Tibial nerve (tissue), 4 donors: ENCODE data around the gene UGGT2. TPM values are rescaled to one million over a fixed set of nuclear protein-coding genes. Genes with fewer than 3 reads are reported as not detected.

Source experiments
- DNase-seq, 2 donors: peaks; one replicate each; pipeline ENCODE4 v3.0.0-alpha.2; 2019; ENCODE audit warnings: low spot score in 2 of 2
- H3K27ac ChIP-seq, 4 donors: fragments of 200-600 bp; sonication (generic) in 3 of 4; one replicate each; pipeline ENCODE4 v1.5.1; 2017 to 2019; ENCODE audit warnings: mild to moderate bottlenecking in 1 of 4
- H3K27me3 ChIP-seq, 2 donors: fragments of 200-600 bp; sonication (generic) in 1 of 2; one replicate each; pipeline versions ENCODE4 v1.5.1 to v1.6.0; 2017 to 2019
- H3K36me3 ChIP-seq, 3 donors: fragments of 200-600 bp; sonication (generic); one replicate each; pipeline ENCODE4 v1.5.1; 2018 to 2019
- H3K4me1 ChIP-seq, 4 donors: fragments of 200-600 bp; sonication (generic) in 3 of 4; one replicate each; pipeline ENCODE4 v1.5.1; 2017 to 2019
- H3K4me3 ChIP-seq, 4 donors: fragments of 200-600 bp; sonication (generic) in 3 of 4; one replicate each; pipeline ENCODE4 v1.5.1; 2017 to 2019; ENCODE audit warnings: mild to moderate bottlenecking in 1 of 4, moderate library complexity in 1 of 4
- H3K9me3 ChIP-seq, 4 donors: fragments of 200-600 bp; sonication (generic) in 3 of 4; one replicate each; pipeline ENCODE4 v1.5.1; 2017 to 2019
- CTCF ChIP-seq, 5 experiments: fragments of 200-600 bp in 3 of 5; fragments of 450-650 bp in 2 of 5; sonication (generic) in 3 of 5; IDR thresholded peaks; one replicate each; pipeline ENCODE4 v1.5.1; 2016 to 2019; ENCODE audit warnings: antibody characterized with exemption in 5 of 5, mild to moderate bottlenecking in 3 of 5, moderate library complexity in 2 of 5
- EP300 ChIP-seq, 2 donors: sonication (generic); formaldehyde crosslinking; IDR thresholded peaks; one replicate each; pipeline ENCODE4 v1.6.1; 2017; ENCODE audit warnings: antibody characterized with exemption in 2 of 2, mild to moderate bottlenecking in 1 of 2
- POLR2A ChIP-seq, 2 donors: fragments of 450-650 bp; IDR thresholded peaks; one replicate each; pipeline ENCODE4 v1.6.1; 2017; ENCODE audit warnings: antibody characterized with exemption in 2 of 2, mild to moderate bottlenecking in 2 of 2, moderate library complexity in 2 of 2
- WGBS, 2 donors: methylation state at CpG; one replicate each; pipeline ENCODE4 v1.1.5; 2018; 5-methylcytosine and 5-hydroxymethylcytosine counted together
- total RNA-seq, 4 donors: library from RNA; depleted of rRNA; stranded (reverse); fragments of >200 nt; gene quantifications; one replicate each; pipeline ENCODE4 v1.1.0, GENCODE V29; 2016

UGGT2 gene
- total RNA-seq, 4 donors from 2014 or later = 47.7 to 62.4 (median 61.0) TPM

GRCh38 chr13:96033220-96034015, 19.8 kb downstream of the UGGT2 start:
- H3K27me3 ChIP-seq = no peaks in the 10 kb centered on the region
- no peak for TF ChIP-seq EP300 (IDR thresholded peaks at IDR 0.05)
- no peak for TF ChIP-seq POLR2A (IDR thresholded peaks at IDR 0.05)
- no peak for TF ChIP-seq CTCF (IDR thresholded peaks at IDR 0.05)
- no peak overlapping the region for H3K27ac ChIP-seq
- WGBS, 2 donors = 90 to 98% methylated on average over 12 of the region's 12 CpGs
- DNase-seq = no peak
- no peak overlapping the region for H3K4me3 ChIP-seq
- H3K9me3 ChIP-seq = peaks cover 0 to 11% (median 0%) of the 10 kb centered on the region in 4 donors
- peaks cover 0 to 30% (median 0%) of the 10 kb centered on the region in 3 donors for H3K36me3 ChIP-seq
- no peaks in the 10 kb centered on the region for H3K4me1 ChIP-seq

- DNase-seq = no peak
- peaks cover 0 to 11% (median 0%) of the 10 kb centered on the region in 4 donors for H3K9me3 ChIP-seq
- no peak for TF ChIP-seq CTCF (IDR thresholded peaks at IDR 0.05)
- TF ChIP-seq POLR2A (IDR thresholded peaks at IDR 0.05) = no peak
- no peak for TF ChIP-seq EP300 (IDR thresholded peaks at IDR 0.05)
- H3K27me3 ChIP-seq = no peaks in the 10 kb centered on the region
- WGBS, 2 donors = 81 to 84% methylated on average over 2 of the region's 2 CpGs
- no peaks in the 10 kb centered on the region for H3K4me1 ChIP-seq
- no peak overlapping the region for H3K27ac ChIP-seq
- H3K4me3 ChIP-seq = no peak overlapping the region
- H3K36me3 ChIP-seq = peaks cover 0 to 30% (median 0%) of the 10 kb centered on the region in 3 donors
Observed at GRCh38 chr13:96032717-96033116, 20.5 kb downstream of the UGGT2 start.

- Histone ChIP-seq H3K27me3 (no peaks in the 10 kb centered on the region), H3K9me3 (peaks cover 0 to 3% (median 0%) of the 10 kb centered on the region in 4 donors), H3K4me1 (peaks cover 0 to 15% (median 0%) of the 10 kb centered on the region in 4 donors), H3K27ac (no peak overlapping the region), H3K4me3 (no peak overlapping the region), H3K36me3 (peaks cover 0 to 17% (median 0%) of the 10 kb centered on the region in 3 donors)
- WGBS, 2 donors = 89 to 98% methylated on average over 7 of the region's 7 CpGs
- DNase-seq = no peak
- TF ChIP-seq CTCF (IDR thresholded peaks at IDR 0.05) (no peak), EP300 (IDR thresholded peaks at IDR 0.05) (no peak), POLR2A (IDR thresholded peaks at IDR 0.05) (no peak)
Observed at GRCh38 chr13:96029002-96029401, 24.2 kb downstream of the UGGT2 start.

GRCh38 chr13:96027496-96027895, 25.7 kb downstream of the UGGT2 start:
- Histone ChIP-seq H3K4me1 (peaks cover 0 to 15% (median 0%) of the 10 kb centered on the region in 4 donors), H3K4me3 (no peak overlapping the region), H3K27me3 (no peaks in the 10 kb centered on the region), H3K27ac (no peak overlapping the region), H3K36me3 (peaks cover 0 to 7% (median 0%) of the 10 kb centered on the region in 3 donors), H3K9me3 (no peaks in the 10 kb centered on the region)
- no peak for DNase-seq
- TF ChIP-seq POLR2A (IDR thresholded peaks at IDR 0.05) = no peak
- no peak for TF ChIP-seq CTCF (IDR thresholded peaks at IDR 0.05)
- no peak for TF ChIP-seq EP300 (IDR thresholded peaks at IDR 0.05)
- 92 to 97% methylated on average over 2 of the region's 2 CpGs for WGBS, 2 donors

- TF ChIP-seq POLR2A (IDR thresholded peaks at IDR 0.05) (no peak), EP300 (IDR thresholded peaks at IDR 0.05) (no peak), CTCF (IDR thresholded peaks at IDR 0.05) (no peak)
- H3K27me3 ChIP-seq = no peaks in the 10 kb centered on the region
- H3K27ac ChIP-seq = peak overlapping the region in 1 of 4 donors; percentile 47
- DNase-seq = no peak
- no peaks in the 10 kb centered on the region for H3K9me3 ChIP-seq
- peaks cover 0 to 15% (median 0%) of the 10 kb centered on the region in 4 donors for H3K4me1 ChIP-seq
- peaks cover 0 to 17% (median 0%) of the 10 kb centered on the region in 3 donors for H3K36me3 ChIP-seq
- H3K4me3 ChIP-seq = no peak overlapping the region
Observed at GRCh38 chr13:96025283-96025682, 27.9 kb downstream of the UGGT2 start.
